ENCODE results near the gene PISD.

DNA sequence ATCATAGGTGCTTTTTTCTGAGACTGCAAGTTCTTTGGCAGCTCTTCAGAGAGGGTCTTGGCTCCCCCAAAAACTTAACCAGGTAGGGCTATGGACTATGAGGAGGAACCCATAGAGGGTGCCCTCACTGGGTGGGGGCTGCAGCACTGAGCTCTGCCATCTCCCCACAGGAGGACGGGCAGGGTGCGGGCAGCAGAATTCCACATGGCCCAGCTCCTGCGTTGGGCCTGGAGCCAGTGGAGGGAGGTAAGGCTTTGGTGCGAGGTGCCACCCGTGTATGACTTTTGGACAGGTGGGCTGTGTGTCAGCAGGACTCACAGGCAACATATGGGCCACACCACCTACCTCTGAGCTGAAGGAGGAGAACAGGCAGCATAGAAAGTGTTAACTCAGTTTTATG lies 58.4 kb downstream of the PISD start:
- TF ChIP-seq, protein P1, sequence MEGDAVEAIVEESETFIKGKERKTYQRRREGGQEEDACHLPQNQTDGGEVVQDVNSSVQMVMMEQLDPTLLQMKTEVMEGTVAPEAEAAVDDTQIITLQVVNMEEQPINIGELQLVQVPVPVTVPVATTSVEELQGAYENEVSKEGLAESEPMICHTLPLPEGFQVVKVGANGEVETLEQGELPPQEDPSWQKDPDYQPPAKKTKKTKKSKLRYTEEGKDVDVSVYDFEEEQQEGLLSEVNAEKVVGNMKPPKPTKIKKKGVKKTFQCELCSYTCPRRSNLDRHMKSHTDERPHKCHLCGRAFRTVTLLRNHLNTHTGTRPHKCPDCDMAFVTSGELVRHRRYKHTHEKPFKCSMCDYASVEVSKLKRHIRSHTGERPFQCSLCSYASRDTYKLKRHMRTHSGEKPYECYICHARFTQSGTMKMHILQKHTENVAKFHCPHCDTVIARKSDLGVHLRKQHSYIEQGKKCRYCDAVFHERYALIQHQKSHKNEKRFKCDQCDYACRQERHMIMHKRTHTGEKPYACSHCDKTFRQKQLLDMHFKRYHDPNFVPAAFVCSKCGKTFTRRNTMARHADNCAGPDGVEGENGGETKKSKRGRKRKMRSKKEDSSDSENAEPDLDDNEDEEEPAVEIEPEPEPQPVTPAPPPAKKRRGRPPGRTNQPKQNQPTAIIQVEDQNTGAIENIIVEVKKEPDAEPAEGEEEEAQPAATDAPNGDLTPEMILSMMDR (IDR thresholded peaks at IDR 0.05) = no peak
- no peak for TF ChIP-seq POLR2A (IDR thresholded peaks at IDR 0.05)

Measured in uterus (tissue), 2 donors.